HEK293 (cell line): Measurements from ENCODE around the gene PTPRN2.

Experiments used
- CTCF ChIA-PET: fragments of 350-600 bp; formaldehyde crosslinking; extraction: SDS; loops from one replicate; lab custom pipeline; 2021; ENCODE audit warnings: antibody characterized with exemption; lab: Yijun Ruan, JAX
- POLR2A ChIA-PET: fragments of 300-600 bp; formaldehyde crosslinking; extraction: SDS; loops from one replicate; lab custom pipeline; 2020; ENCODE audit warnings: antibody characterized with exemption, inconsistent platforms; lab: Yijun Ruan, JAX
- H3K27ac ChIP-seq: fragments of 200-500 bp; sonication (Bioruptor generic); 2 replicates; pipeline ENCODE4 v1.5.1; 2014; ENCODE audit warnings: low read depth, low read length, control low read depth, inconsistent platforms; ENCODE audit errors: extremely low read depth
- H3K36me3 ChIP-seq, 2 experiments: fragments of 200-500 bp in 1 of 2; sonication (Bioruptor generic) in 1 of 2; 1 replicate in 1 of 2; 2 replicates in 1 of 2; pipeline ENCODE4 v1.5.1; 2014 to 2017; ENCODE audit warnings: inconsistent platforms in 2 of 2, low read length in 2 of 2; ENCODE audit not compliant: control insufficient read depth in 2 of 2, insufficient read depth in 1 of 2
- H3K4me1 ChIP-seq: fragments of 200-500 bp; sonication (Bioruptor generic); 2 replicates; pipeline ENCODE4 v1.5.1; 2014; ENCODE audit warnings: mild to moderate bottlenecking, low read length, inconsistent platforms; ENCODE audit not compliant: control insufficient read depth, insufficient read depth
- H3K4me3 ChIP-seq: 2 replicates; pipeline ENCODE4 v1.5.1; 2011; ENCODE audit warnings: low read depth, mild to moderate bottlenecking, control low read depth, low read length, moderate library complexity
- H3K9me3 ChIP-seq: fragments of 200-500 bp; sonication (Bioruptor generic); 2 replicates; pipeline ENCODE4 v1.5.1; 2014; ENCODE audit warnings: low read depth, low read length, inconsistent platforms; ENCODE audit not compliant: control insufficient read depth, insufficient read depth
- BCL11A ChIP-seq: fragments of 450-650 bp; formaldehyde crosslinking; IDR thresholded peaks from 2 replicates; pipeline ENCODE4 v1.5.1; 2016; ENCODE audit warnings: low read depth, missing biosample characterization, missing genetic modification characterization
- KLF1 ChIP-seq: fragments of 450-650 bp; formaldehyde crosslinking; IDR thresholded peaks from 2 replicates; pipeline ENCODE4 v1.5.1; 2016; ENCODE audit warnings: missing biosample characterization, missing genetic modification characterization
- OVOL3 ChIP-seq: fragments of 450-650 bp; formaldehyde crosslinking; IDR thresholded peaks from 2 replicates; pipeline ENCODE4 v1.5.1; 2016; ENCODE audit warnings: missing biosample characterization, missing genetic modification characterization
- PRDM10 ChIP-seq: fragments of 450-650 bp; formaldehyde crosslinking; IDR thresholded peaks from 2 replicates; pipeline ENCODE4 v1.5.1; 2016; ENCODE audit warnings: missing biosample characterization, missing genetic modification characterization
- REPIN1 ChIP-seq: fragments of 450-650 bp; formaldehyde crosslinking; IDR thresholded peaks from 2 replicates; pipeline ENCODE4 v1.5.1; 2017; ENCODE audit warnings: missing biosample characterization, missing genetic modification characterization, low read depth
- ZFP41 ChIP-seq: fragments of 450-650 bp; formaldehyde crosslinking; IDR thresholded peaks from 2 replicates; pipeline ENCODE4 v1.5.1; 2016; ENCODE audit warnings: missing biosample characterization, missing genetic modification characterization, borderline replicate concordance
- ZNF140 ChIP-seq: fragments of 450-650 bp; formaldehyde crosslinking; IDR thresholded peaks from 2 replicates; pipeline ENCODE4 v1.5.1; 2016; ENCODE audit warnings: missing biosample characterization, missing genetic modification characterization
- ZNF148 ChIP-seq: fragments of 450-650 bp; formaldehyde crosslinking; IDR thresholded peaks from 2 replicates; pipeline ENCODE4 v1.5.0; 2017; ENCODE audit warnings: missing biosample characterization, missing genetic modification characterization, borderline replicate concordance
- ZNF157 ChIP-seq: fragments of 450-650 bp; formaldehyde crosslinking; IDR thresholded peaks from 2 replicates; pipeline ENCODE4 v1.5.1; 2016; ENCODE audit warnings: missing biosample characterization, missing genetic modification characterization
- ZNF274 ChIP-seq, 2 experiments: fragments of 200-500 bp in 1 of 2; fragments of 450-650 bp in 1 of 2; sonication (Bioruptor generic) in 1 of 2; formaldehyde crosslinking in 1 of 2; IDR thresholded peaks; 2 replicates each; pipeline versions ENCODE4 v1.5.1 to v1.6.1; 2014 to 2016; ENCODE audit warnings: borderline replicate concordance in 1 of 2, inconsistent platforms in 1 of 2, low read length in 1 of 2, missing biosample characterization in 1 of 2, missing genetic modification characterization in 1 of 2
- ZNF302 ChIP-seq: fragments of 450-650 bp; formaldehyde crosslinking; IDR thresholded peaks from 2 replicates; pipeline ENCODE4 v1.5.1; 2016; ENCODE audit warnings: missing biosample characterization, missing genetic modification characterization, low read depth
- ZNF350 ChIP-seq: fragments of 450-650 bp; formaldehyde crosslinking; IDR thresholded peaks from 2 replicates; pipeline ENCODE4 v1.5.0; 2017; ENCODE audit warnings: missing biosample characterization, mild to moderate bottlenecking, missing genetic modification characterization
- ZNF501 ChIP-seq: fragments of 450-650 bp; formaldehyde crosslinking; IDR thresholded peaks from 2 replicates; pipeline ENCODE4 v1.5.1; 2016; ENCODE audit warnings: missing biosample characterization, missing genetic modification characterization
- ZNF549 ChIP-seq: fragments of 450-650 bp; IDR thresholded peaks from 2 replicates; pipeline ENCODE4 v1.5.1; 2018; ENCODE audit warnings: missing biosample characterization, missing genetic modification characterization, mild to moderate bottlenecking, inconsistent platforms, moderate library complexity
- ZNF555 ChIP-seq: fragments of 450-650 bp; formaldehyde crosslinking; conservative IDR thresholded peaks from 2 replicates; pipeline ENCODE4 v1.5.1; 2017; ENCODE audit warnings: missing biosample characterization, mild to moderate bottlenecking, missing genetic modification characterization, inconsistent platforms
- ZNF571 ChIP-seq: fragments of 450-650 bp; formaldehyde crosslinking; IDR thresholded peaks from 2 replicates; pipeline ENCODE4 v1.5.0; 2017; ENCODE audit warnings: missing biosample characterization, missing genetic modification characterization
- ZNF596 ChIP-seq: fragments of 450-650 bp; IDR thresholded peaks from 2 replicates; pipeline ENCODE4 v1.5.0; 2018; ENCODE audit warnings: missing biosample characterization, mild to moderate bottlenecking, missing genetic modification characterization, moderate library complexity
- ZNF670 ChIP-seq: fragments of 450-650 bp; formaldehyde crosslinking; IDR thresholded peaks from 2 replicates; pipeline ENCODE4 v1.5.1; 2016; ENCODE audit warnings: missing biosample characterization, missing genetic modification characterization, low read depth
- ZNF768 ChIP-seq: fragments of 450-650 bp; formaldehyde crosslinking; IDR thresholded peaks from 2 replicates; pipeline ENCODE4 v1.5.1; 2018; ENCODE audit warnings: missing biosample characterization, mild to moderate bottlenecking, missing genetic modification characterization
- ZSCAN23 ChIP-seq: fragments of 450-650 bp; formaldehyde crosslinking; IDR thresholded peaks from 2 replicates; pipeline ENCODE4 v1.5.1; 2016; ENCODE audit warnings: missing biosample characterization, missing genetic modification characterization

Gene PTPRN2

GRCh38 chr7:158543840-158544239 lies 43.8 kb downstream of the PTPRN2 start (continued):
- TF ChIP-seq PRDM10 (tag by site-specific recombination) = no peak
- TF ChIP-seq ZNF549 (tag by site-specific recombination) = no peak

GRCh38 chr7:158542651-158543566 lies 44.7 kb downstream of the PTPRN2 start:
- H3K4me1 ChIP-seq = no peaks in the 10 kb centered on the region
- no peak overlapping the region for H3K4me3 ChIP-seq
- H3K9me3 ChIP-seq = no peaks in the 10 kb centered on the region
- ChIA-PET CTCF (no interaction called here), POLR2A (no interaction called here)
- H3K36me3 ChIP-seq = no peaks in the 10 kb centered on the region
- H3K27ac ChIP-seq = no peak overlapping the region
- TF ChIP-seq ZNF350 (tag by site-specific recombination) = no peak
- no peak for TF ChIP-seq KLF1
- no peak for TF ChIP-seq ZNF157 (tag by site-specific recombination)
- no peak for TF ChIP-seq ZNF501 (tag by site-specific recombination)
- TF ChIP-seq ZNF148 (tag by site-specific recombination) = no peak
- TF ChIP-seq OVOL3 = no peak
- TF ChIP-seq, all 188 proteins: peak for 0

DNA sequence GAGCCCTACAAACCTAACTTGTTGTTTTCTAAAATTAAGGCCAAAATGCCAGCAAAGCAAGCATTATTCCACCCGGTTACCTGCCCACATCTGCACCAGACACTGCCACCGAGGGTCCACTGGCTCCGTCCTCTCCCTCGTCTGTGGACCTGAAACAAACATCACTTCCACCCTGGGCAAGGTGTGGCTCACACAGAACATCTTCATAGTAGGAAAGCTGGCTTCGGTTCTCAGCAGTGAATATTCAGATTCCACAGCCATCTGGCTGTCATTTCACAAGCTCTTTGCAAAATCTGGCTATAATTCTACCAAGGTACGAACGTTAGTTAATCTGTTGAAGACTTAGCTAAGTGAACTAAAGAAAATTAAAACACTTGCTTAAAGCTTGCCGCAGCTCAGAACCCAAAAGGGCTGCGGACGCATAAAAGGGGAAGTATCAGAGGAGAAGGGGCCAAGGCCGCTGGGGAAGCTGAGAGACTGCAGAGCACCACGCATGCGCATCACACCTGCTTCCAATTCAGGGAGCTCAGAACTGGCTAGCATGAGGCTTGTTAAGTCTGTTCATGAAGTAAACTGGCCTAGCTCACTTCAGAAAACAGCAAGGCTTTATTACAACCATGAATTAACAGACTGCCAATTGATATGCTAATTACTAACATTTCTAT lies 46.1 kb downstream of the PTPRN2 start:
- H3K4me1 ChIP-seq = no peaks in the 10 kb centered on the region
- H3K36me3 ChIP-seq = no peaks in the 10 kb centered on the region
- H3K4me3 ChIP-seq = no peak overlapping the region
- TF ChIP-seq ZSCAN23 (no peak), ZFP41 (tag by site-specific recombination) (no peak), ZNF140 (no peak), BCL11A (tag by site-specific recombination) (no peak), ZNF670 (tag by site-specific recombination) (no peak), ZNF571 (tag by site-specific recombination) (no peak), ZNF274 (IDR thresholded peaks at IDR 0.05; ENCODE audit: low read length) (no peak), ZNF274 (tag by site-specific recombination; IDR thresholded peaks at IDR 0.05; ENCODE audit: borderline replicate concordance) (no peak), ZNF596 (no peak), ZNF555 (tag by site-specific recombination) (no peak), ZNF302 (tag by site-specific recombination) (no peak), ZNF768 (tag by site-specific recombination) (no peak), ZNF350 (tag by site-specific recombination) (no peak), REPIN1 (tag by site-specific recombination) (no peak)
- POLR2A ChIA-PET = no interaction called here
- H3K9me3 ChIP-seq = no peaks in the 10 kb centered on the region
- H3K27ac ChIP-seq = no peak overlapping the region
- CTCF ChIA-PET = interaction anchor here (1.0 kb wide), 1 partner anchor 437 kb away, joined by 3 read pairs; no protein-coding TSS in a partner anchor
